Measurements from ENCODE around the gene SHISA5. TPM values are rescaled to one million over a fixed set of nuclear protein-coding genes. Genes with fewer than 3 reads are reported as not detected.

Gene SHISA5
- total and polyA plus RNA-seq, 10 of the 15 experiments (the other 5 are each of a cell fraction or from before 2014, with no cell fraction given): 17.1 to 148 (median 67.3) TPM

DNA sequence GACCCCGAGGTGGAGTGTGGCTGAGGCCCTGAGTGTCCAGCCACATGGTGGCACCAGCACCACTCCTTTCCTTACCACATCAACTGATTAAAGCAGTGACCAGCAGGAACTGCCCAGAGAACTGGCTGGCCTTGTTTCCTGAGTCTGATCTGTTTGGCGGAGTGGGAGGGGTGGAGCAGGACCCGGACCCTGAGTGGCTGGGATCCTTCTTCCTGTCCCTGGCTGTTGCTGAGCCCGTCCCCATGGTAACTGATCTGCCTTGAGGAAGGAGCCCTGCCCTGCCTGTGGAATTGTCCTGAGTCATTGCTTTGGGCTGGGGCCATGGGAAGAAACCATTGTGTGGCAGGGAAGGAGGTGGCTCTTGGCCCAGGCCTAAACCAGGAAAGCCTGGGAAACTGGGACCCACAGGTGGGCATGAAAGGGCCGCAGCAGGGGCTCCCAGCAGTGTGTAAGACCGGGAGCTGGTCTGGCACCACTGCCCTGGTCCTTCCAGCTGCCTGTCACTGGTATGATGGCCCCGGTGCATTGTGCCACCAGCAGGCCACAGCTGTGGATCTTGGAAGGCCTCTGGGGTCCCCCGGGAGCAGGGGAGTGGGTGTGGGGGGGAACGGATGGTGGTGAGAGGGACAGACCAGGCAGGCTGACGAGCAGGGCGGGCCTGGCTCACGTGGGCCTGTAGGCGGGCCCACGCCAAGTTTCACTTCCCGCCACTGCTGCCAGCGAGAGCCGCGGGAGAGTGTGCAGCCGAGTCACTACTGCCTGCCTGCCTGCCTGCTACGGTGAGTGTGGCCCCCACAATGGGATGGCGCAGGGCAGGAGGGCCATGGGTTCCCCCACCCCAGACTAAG, 38.2 kb downstream of the SHISA5 start (continued):
- TF ChIP-seq PAX8 (IDR thresholded peaks at IDR 0.05): no peak
- TF ChIP-seq IKZF2 (IDR thresholded peaks at IDR 0.05): peak; percentile 48 to 74
- TF ChIP-seq FOS (IDR thresholded peaks at IDR 0.05; ENCODE audit: borderline replicate concordance, extremely low read depth, insufficient read length): no peak
- no peak for TF ChIP-seq SUZ12 (IDR thresholded peaks at IDR 0.05; ENCODE audit: unreplicated experiment)
- no peak for TF ChIP-seq NR2F1 (conservative IDR thresholded peaks at IDR 0.05)
- TF ChIP-seq ASH2L (IDR thresholded peaks at IDR 0.05; ENCODE audit: borderline replicate concordance, low read depth): no peak
- TF ChIP-seq SIX5 (IDR thresholded peaks at IDR 0.05; ENCODE audit: low read depth, low read length, severe bottlenecking): no peak
- TF ChIP-seq BCL3 (IDR thresholded peaks at IDR 0.05; ENCODE audit: borderline replicate concordance, insufficient read depth, low read depth, low read length, poor library complexity, severe bottlenecking): peak; percentile 71
- TF ChIP-seq NFYB (IDR thresholded peaks at IDR 0.05; ENCODE audit: insufficient read depth, low read depth, low read length): no peak
- TF ChIP-seq SMARCA5 (IDR thresholded peaks at IDR 0.05): peak; percentile 46; the same call in 1 of the 2 replicates
- no peak for TF ChIP-seq EED (IDR thresholded peaks at IDR 0.05; ENCODE audit: low read depth)
- TF ChIP-seq, protein P1, sequence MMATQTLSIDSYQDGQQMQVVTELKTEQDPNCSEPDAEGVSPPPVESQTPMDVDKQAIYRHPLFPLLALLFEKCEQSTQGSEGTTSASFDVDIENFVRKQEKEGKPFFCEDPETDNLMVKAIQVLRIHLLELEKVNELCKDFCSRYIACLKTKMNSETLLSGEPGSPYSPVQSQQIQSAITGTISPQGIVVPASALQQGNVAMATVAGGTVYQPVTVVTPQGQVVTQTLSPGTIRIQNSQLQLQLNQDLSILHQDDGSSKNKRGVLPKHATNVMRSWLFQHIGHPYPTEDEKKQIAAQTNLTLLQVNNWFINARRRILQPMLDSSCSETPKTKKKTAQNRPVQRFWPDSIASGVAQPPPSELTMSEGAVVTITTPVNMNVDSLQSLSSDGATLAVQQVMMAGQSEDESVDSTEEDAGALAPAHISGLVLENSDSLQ (IDR thresholded peaks at IDR 0.05): peak; percentile 86
- peak; percentile 53 for TF ChIP-seq SIN3A (IDR thresholded peaks at IDR 0.05; ENCODE audit: low read depth, low read length)
- TF ChIP-seq JUND (IDR thresholded peaks at IDR 0.05; ENCODE audit: low read depth, low read length): no peak
- no peak for TF ChIP-seq NR2C2 (IDR thresholded peaks at IDR 0.05; ENCODE audit: borderline replicate concordance, control insufficient read depth, insufficient read length, low read depth)
- TF ChIP-seq, protein P2, sequence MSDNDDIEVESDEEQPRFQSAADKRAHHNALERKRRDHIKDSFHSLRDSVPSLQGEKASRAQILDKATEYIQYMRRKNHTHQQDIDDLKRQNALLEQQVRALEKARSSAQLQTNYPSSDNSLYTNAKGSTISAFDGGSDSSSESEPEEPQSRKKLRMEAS (IDR thresholded peaks at IDR 0.05; ENCODE audit: low read depth, low read length): peak; percentile 75
- no peak for TF ChIP-seq CBX3 (IDR thresholded peaks at IDR 0.05; ENCODE audit: borderline replicate concordance, low read depth)
- no peak for TF ChIP-seq ZZZ3 (IDR thresholded peaks at IDR 0.05; ENCODE audit: control insufficient read depth, insufficient read length, low read depth)
- TF ChIP-seq LARP7 (IDR thresholded peaks at IDR 0.05): peak; percentile 22; the same call in 1 of the 2 replicates
- no peak for TF ChIP-seq ZBTB33 (IDR thresholded peaks at IDR 0.05)
- TF ChIP-seq ZNF207 (IDR thresholded peaks at IDR 0.05; ENCODE audit: borderline replicate concordance): no peak
- TF ChIP-seq RAD21 (IDR thresholded peaks at IDR 0.05; ENCODE audit: insufficient read depth, low read depth, low read length): peak; percentile 64
- peak; percentile 25 for TF ChIP-seq MYC (IDR thresholded peaks at IDR 0.05; ENCODE audit: insufficient read depth, insufficient read length, insufficient replicate concordance, low read length, severe bottlenecking)
- TF ChIP-seq IRF4 (IDR thresholded peaks at IDR 0.05; ENCODE audit: low read depth, low read length): peak; percentile 80
- no peak for TF ChIP-seq KAT2A (conservative IDR thresholded peaks at IDR 0.05; ENCODE audit: control insufficient read depth, low read depth, low read length)
